GM12874 (cell line): ENCODE measurements around the gene OBSCN.

ENCODE experiments used
- TF ChIP-seq, protein P1 (sequence below): IDR thresholded peaks from 2 replicates; pipeline ENCODE4 v1.5.1; 2011; ENCODE audit warnings: low read depth, mild to moderate bottlenecking, control low read depth, low read length, moderate library complexity; ENCODE audit not compliant: insufficient read depth

Gene OBSCN

DNA sequence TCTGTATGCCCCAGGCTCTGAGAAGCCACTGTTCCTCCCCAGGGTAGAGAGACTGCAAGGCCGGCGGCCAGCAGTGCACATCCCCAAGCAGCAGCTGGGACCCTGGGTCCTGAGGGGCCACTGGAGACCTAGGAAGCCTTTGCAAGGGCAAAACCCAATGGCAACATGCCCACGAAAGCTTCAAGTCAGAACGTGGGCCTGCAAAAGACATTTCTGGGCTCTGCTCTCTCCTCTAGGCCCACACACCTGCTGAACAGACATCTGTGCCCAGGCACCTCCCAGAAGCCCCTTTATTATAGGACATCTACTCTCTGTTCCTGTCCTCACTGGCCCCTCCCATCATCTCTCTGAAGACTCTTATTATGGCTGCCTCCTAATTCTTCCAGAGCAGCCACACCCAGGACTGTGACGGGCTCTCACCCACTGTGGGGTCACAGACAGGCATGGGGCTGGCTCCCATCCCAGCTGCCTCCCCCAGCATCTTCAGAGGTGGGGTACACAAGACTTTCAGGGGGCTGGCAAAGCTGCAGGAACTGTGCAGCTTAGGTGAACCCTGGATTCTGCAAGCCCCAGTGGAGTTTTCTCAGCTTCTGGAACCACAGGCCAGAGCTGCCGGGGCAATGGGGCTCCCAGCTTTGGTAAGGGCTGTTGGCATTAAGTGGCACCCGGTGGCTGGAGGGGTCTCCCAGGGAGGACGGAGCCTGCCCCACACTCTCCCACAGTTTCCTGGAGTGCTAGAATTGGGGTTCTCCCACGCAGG, 186.1 kb downstream of the OBSCN start:
- TF ChIP-seq, protein P1, sequence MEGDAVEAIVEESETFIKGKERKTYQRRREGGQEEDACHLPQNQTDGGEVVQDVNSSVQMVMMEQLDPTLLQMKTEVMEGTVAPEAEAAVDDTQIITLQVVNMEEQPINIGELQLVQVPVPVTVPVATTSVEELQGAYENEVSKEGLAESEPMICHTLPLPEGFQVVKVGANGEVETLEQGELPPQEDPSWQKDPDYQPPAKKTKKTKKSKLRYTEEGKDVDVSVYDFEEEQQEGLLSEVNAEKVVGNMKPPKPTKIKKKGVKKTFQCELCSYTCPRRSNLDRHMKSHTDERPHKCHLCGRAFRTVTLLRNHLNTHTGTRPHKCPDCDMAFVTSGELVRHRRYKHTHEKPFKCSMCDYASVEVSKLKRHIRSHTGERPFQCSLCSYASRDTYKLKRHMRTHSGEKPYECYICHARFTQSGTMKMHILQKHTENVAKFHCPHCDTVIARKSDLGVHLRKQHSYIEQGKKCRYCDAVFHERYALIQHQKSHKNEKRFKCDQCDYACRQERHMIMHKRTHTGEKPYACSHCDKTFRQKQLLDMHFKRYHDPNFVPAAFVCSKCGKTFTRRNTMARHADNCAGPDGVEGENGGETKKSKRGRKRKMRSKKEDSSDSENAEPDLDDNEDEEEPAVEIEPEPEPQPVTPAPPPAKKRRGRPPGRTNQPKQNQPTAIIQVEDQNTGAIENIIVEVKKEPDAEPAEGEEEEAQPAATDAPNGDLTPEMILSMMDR, result no peak

DNA sequence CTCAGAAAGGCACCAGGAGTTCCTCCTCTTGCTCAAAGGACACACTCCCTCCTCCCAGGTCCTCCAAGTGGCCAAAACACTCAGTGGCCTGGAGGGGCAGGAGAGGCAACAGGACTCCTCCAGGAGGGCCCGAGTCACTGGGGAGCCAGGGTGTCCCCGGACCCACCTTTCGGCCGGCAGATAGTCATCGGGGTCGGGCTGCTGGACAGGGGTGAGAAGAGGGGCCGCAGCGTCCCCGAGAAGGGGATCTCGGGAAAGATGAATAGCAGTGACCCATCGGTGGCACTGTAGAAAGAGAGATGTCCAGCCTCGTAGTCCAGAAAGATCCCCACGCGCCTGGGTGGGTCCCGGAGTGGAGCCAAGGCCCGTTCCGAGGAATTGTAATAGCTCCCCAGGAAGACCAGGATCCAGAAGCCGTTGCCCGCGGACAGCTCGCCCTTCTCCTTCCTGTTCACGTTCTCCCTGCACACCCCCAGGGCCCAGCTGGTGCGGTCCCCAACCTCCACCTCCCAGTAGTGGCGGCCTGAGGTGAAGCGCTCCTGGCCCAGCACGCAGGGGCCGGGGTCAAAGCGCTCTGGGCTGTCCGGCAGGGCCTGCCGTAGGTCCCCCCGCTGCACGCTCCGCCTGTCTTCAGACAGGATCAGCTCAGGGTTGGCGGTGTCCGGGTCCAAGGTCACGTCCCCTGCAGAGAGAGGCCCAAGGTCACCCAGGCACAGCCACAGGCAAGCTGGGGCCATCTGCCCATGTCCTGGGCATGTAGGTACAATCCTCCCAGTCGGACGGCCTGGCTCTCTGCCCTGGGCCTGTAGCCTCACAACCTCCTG, 186.9 kb downstream of the OBSCN start:
- TF ChIP-seq, protein P1, result no peak

- TF ChIP-seq, protein P1, result no peak
Measured at GRCh38 chr1:228396770-228397662, 189.2 kb downstream of the OBSCN start.

- TF ChIP-seq, protein P1, result no peak
Measured at GRCh38 chr1:228397966-228398365, 190.1 kb downstream of the OBSCN start.

DNA sequence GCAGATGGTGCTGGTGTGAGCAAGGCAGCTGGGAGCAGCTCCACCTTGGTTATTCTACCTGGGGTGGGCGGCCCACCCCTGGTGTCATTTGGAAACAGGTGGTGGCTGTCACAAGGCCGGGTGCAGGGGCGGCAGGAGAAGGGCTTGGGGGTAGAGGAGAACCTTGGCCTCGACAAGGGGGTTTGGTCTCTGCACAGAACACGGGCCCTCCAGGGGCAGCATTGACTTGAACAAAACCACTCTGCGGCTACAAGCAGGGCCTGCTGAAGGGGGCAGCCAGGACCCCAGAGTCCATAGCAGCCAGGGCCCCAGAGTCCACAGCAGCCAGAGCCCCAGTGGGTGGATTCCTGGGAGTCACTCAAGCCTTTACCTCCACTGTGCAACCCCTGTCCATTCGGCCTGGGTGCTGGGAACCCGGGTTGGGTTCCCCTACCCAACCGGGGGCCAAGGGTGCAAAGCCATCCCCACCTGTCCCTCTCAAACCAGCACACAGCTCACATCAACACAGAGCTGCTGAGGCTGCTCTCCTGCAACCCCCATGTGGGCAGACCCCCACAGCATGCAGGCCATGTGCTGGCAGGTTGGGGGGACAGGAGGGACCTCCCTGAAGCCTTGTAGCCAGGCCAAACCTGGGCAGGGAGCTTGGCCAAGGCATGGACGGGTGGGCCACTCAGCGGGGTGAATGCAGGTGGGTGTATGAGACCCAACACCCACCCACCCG, 191.1 kb downstream of the OBSCN start:
- TF ChIP-seq, protein P1, result no peak

DNA sequence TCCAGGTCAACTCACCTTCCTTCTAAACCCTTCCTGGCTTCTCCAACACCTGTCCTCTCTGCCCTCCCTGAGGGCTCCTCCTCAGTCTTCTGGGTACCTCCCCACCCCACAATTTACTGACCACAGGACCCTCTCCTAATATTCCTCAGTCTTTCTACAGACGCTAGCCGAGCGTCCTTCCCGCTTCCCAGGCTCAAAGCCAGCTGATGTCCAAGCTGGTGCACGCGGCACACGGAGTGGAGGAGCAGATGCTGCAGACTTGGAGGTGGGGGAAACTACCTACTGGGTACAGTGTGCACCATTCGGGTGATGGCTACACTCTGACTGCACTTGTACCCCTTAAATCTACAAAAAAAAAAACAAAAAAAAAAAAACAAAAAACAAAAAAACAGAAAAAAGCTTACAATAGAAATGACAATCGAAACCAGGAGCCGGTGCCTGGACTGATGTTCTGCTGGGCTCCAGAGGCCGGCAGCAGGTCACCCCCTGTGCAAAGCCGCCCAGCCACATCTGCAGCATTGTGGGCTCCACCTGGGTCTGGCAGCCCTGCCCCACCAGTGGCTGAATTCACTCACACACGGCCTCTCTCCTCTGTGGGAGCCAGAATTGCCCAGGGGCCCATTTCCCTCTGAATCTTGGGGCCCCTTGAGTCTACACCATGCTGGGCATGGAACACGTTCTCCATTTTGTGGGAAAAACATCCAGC, 191.8 kb downstream of the OBSCN start:
- TF ChIP-seq, protein P1, result no peak
